ENCODE results near the gene SHISA2. TPM values are rescaled to one million over a fixed set of nuclear protein-coding genes. Genes with fewer than 3 reads are reported as not detected.

Gene SHISA2
- total RNA-seq, 1 experiment from 2014 or later = 0.13 TPM

GRCh38 chr13:26025771-26026170 is 26.0 kb downstream of the SHISA2 start:
- Histone ChIP-seq H3K27me3 (no peaks in the 10 kb centered on the region), H3K36me3 (no peaks in the 10 kb centered on the region), H3K4me3 (no peak overlapping the region), H3K9me3 (no peaks in the 10 kb centered on the region)
- no peak for DNase-seq

GRCh38 chr13:26025196-26025595 is 26.6 kb downstream of the SHISA2 start:
- Histone ChIP-seq H3K27me3 (no peaks in the 10 kb centered on the region), H3K4me3 (no peak overlapping the region), H3K9me3 (no peaks in the 10 kb centered on the region), H3K36me3 (no peaks in the 10 kb centered on the region)
- no peak for DNase-seq

- H3K36me3 ChIP-seq = no peaks in the 10 kb centered on the region
- H3K27me3 ChIP-seq = no peaks in the 10 kb centered on the region
- DNase-seq = no peak
- H3K4me3 ChIP-seq = no peak overlapping the region
- H3K9me3 ChIP-seq = no peaks in the 10 kb centered on the region
Observed at GRCh38 chr13:26024558-26024957, 27.3 kb downstream of the SHISA2 start.

- DNase-seq = peak; percentile 95
- no peaks in the 10 kb centered on the region for H3K9me3 ChIP-seq
- no peaks in the 10 kb centered on the region for H3K36me3 ChIP-seq
- no peak overlapping the region for H3K4me3 ChIP-seq
- no peaks in the 10 kb centered on the region for H3K27me3 ChIP-seq
Observed at GRCh38 chr13:26022538-26023292, 29.1 kb downstream of the SHISA2 start.

- Histone ChIP-seq H3K36me3 (no peaks in the 10 kb centered on the region), H3K4me3 (no peak overlapping the region), H3K9me3 (no peaks in the 10 kb centered on the region), H3K27me3 (no peaks in the 10 kb centered on the region)
- DNase-seq = no peak
Observed at GRCh38 chr13:26021956-26022355, 29.9 kb downstream of the SHISA2 start.

- Histone ChIP-seq H3K4me3 (no peak overlapping the region), H3K36me3 (no peaks in the 10 kb centered on the region), H3K27me3 (no peaks in the 10 kb centered on the region), H3K9me3 (no peaks in the 10 kb centered on the region)
- no peak for DNase-seq
Observed at GRCh38 chr13:26021516-26021915, 30.3 kb downstream of the SHISA2 start.

GRCh38 chr13:26020891-26021290 is 30.9 kb downstream of the SHISA2 start:
- H3K9me3 ChIP-seq = no peaks in the 10 kb centered on the region
- DNase-seq = no peak
- no peaks in the 10 kb centered on the region for H3K27me3 ChIP-seq
- H3K4me3 ChIP-seq = no peak overlapping the region
- no peaks in the 10 kb centered on the region for H3K36me3 ChIP-seq

GRCh38 chr13:26019881-26020870 is 31.6 kb downstream of the SHISA2 start:
- Histone ChIP-seq H3K9me3 (no peaks in the 10 kb centered on the region), H3K36me3 (no peaks in the 10 kb centered on the region), H3K27me3 (no peaks in the 10 kb centered on the region), H3K4me3 (no peak overlapping the region)
- DNase-seq = peak; percentile 73

GRCh38 chr13:26019251-26019650 is 32.6 kb downstream of the SHISA2 start:
- H3K36me3 ChIP-seq = no peaks in the 10 kb centered on the region
- DNase-seq = no peak
- H3K27me3 ChIP-seq = no peaks in the 10 kb centered on the region
- no peaks in the 10 kb centered on the region; the same call in 1 of the 2 replicates for H3K9me3 ChIP-seq
- H3K4me3 ChIP-seq = no peak overlapping the region

- no peaks in the 10 kb centered on the region; the same call in 1 of the 2 replicates for H3K9me3 ChIP-seq
- H3K36me3 ChIP-seq = no peaks in the 10 kb centered on the region
- H3K27me3 ChIP-seq = no peaks in the 10 kb centered on the region
- DNase-seq = no peak
- H3K4me3 ChIP-seq = no peak overlapping the region
Observed at GRCh38 chr13:26017932-26018665, 33.7 kb downstream of the SHISA2 start.

GRCh38 chr13:26017196-26017921 is 34.5 kb downstream of the SHISA2 start:
- Histone ChIP-seq H3K9me3 (no peaks in the 10 kb centered on the region; the same call in 1 of the 2 replicates), H3K4me3 (no peak overlapping the region), H3K36me3 (no peaks in the 10 kb centered on the region), H3K27me3 (no peaks in the 10 kb centered on the region)
- no peak for DNase-seq

- Histone ChIP-seq H3K4me3 (no peak overlapping the region), H3K36me3 (no peaks in the 10 kb centered on the region), H3K9me3 (no peaks in the 10 kb centered on the region; the same call in 1 of the 2 replicates), H3K27me3 (no peaks in the 10 kb centered on the region)
- no peak for DNase-seq
Observed at GRCh38 chr13:26016189-26016588, 35.6 kb downstream of the SHISA2 start.

- Histone ChIP-seq H3K27me3 (no peaks in the 10 kb centered on the region), H3K9me3 (no peaks in the 10 kb centered on the region; the same call in 1 of the 2 replicates), H3K4me3 (no peak overlapping the region), H3K36me3 (no peaks in the 10 kb centered on the region)
- no peak for DNase-seq
Observed at GRCh38 chr13:26015271-26016125, 36.3 kb downstream of the SHISA2 start.

GRCh38 chr13:26012995-26013394 is 38.8 kb downstream of the SHISA2 start:
- Histone ChIP-seq H3K4me3 (no peak overlapping the region), H3K36me3 (no peaks in the 10 kb centered on the region), H3K27me3 (no peaks in the 10 kb centered on the region), H3K9me3 (no peaks in the 10 kb centered on the region; the same call in 1 of the 2 replicates)
- DNase-seq = no peak

GRCh38 chr13:26011996-26012821 is 39.6 kb downstream of the SHISA2 start:
- no peaks in the 10 kb centered on the region for H3K36me3 ChIP-seq
- no peaks in the 10 kb centered on the region for H3K27me3 ChIP-seq
- H3K4me3 ChIP-seq = no peak overlapping the region
- H3K9me3 ChIP-seq = peaks cover 1% of the 10 kb centered on the region
- DNase-seq = no peak

Data from MG63 (cell line).